HG03175 (cell line): Measurements from ENCODE around the gene PHOX2B.

Experiments
- ATAC-seq: cut with Tn5 transposase; IDR thresholded peaks from one replicate; pipeline ENCODE4 v1.9.1; 2021; ENCODE audit warnings: mild to moderate bottlenecking, moderate library complexity; ENCODE audit not compliant: unreplicated experiment

The PHOX2B gene

GRCh38 chr4:41748571-41749475 lies at the start of gene PHOX2B:
PHOX2B (minus strand) TSS chr4:41748725; CDS start chr4:41748610, 115 bp downstream.
- ATAC-seq, result no peak

- ATAC-seq, result no peak
Measured at GRCh38 chr4:41797260-41797659, 48.7 kb upstream of the PHOX2B start.

- no peak for ATAC-seq
Measured at GRCh38 chr4:41796545-41797210, 48.2 kb upstream of the PHOX2B start.

- ATAC-seq, result no peak
Measured at GRCh38 chr4:41795796-41796385, 47.4 kb upstream of the PHOX2B start.

- no peak for ATAC-seq
Measured at GRCh38 chr4:41792166-41792565, 43.6 kb upstream of the PHOX2B start.

GRCh38 chr4:41791557-41791956 lies 43.0 kb upstream of the PHOX2B start:
- ATAC-seq, result no peak

GRCh38 chr4:41787931-41788330 lies 39.4 kb upstream of the PHOX2B start:
- no peak for ATAC-seq

- ATAC-seq, result no peak
Measured at GRCh38 chr4:41785665-41786064, 37.1 kb upstream of the PHOX2B start.

- no peak for ATAC-seq
Measured at GRCh38 chr4:41784191-41784979, 35.9 kb upstream of the PHOX2B start.

- no peak for ATAC-seq
Measured at GRCh38 chr4:41776466-41776865, 27.9 kb upstream of the PHOX2B start.

- ATAC-seq, result no peak
Measured at GRCh38 chr4:41763729-41764128, 15.2 kb upstream of the PHOX2B start.

GRCh38 chr4:41758884-41759283 lies 10.4 kb upstream of the PHOX2B start:
- ATAC-seq, result no peak

- no peak for ATAC-seq
Measured at GRCh38 chr4:41757521-41758156, 9.1 kb upstream of the PHOX2B start.

- ATAC-seq, result no peak
Measured at GRCh38 chr4:41753942-41754341, 5.4 kb upstream of the PHOX2B start.

- no peak for ATAC-seq
Measured at GRCh38 chr4:41752081-41752836, 3.7 kb upstream of the PHOX2B start.

GRCh38 chr4:41751449-41752061 lies 3.0 kb upstream of the PHOX2B start:
- ATAC-seq, result no peak

- no peak for ATAC-seq
Measured at GRCh38 chr4:41750626-41751448, 2.3 kb upstream of the PHOX2B start.

GRCh38 chr4:41750121-41750625 lies 1.6 kb upstream of the PHOX2B start:
- ATAC-seq, result no peak
